GM21737 (cell line): ENCODE measurements around the gene ARID2.

Source experiments
- ATAC-seq: cut with Tn5 transposase; IDR thresholded peaks from one replicate; pipeline ENCODE4 v1.9.1; 2021; ENCODE audit warnings: mild to moderate bottlenecking, moderate library complexity; ENCODE audit not compliant: unreplicated experiment

The ARID2 gene

GRCh38 chr12:45850302-45850701 lies 120.8 kb downstream of the ARID2 start:
- no peak for ATAC-seq

- ATAC-seq, result no peak
These were observed 123.0 kb downstream of the ARID2 start for GRCh38 chr12:45852508-45852907.

- ATAC-seq, result no peak
These were observed 124.0 kb downstream of the ARID2 start for GRCh38 chr12:45853550-45853949.

GRCh38 chr12:45863332-45863731 lies 133.8 kb downstream of the ARID2 start:
- no peak for ATAC-seq

GRCh38 chr12:45866299-45866698 lies 136.8 kb downstream of the ARID2 start:
- ATAC-seq, result no peak

- ATAC-seq, result no peak
These were observed 142.9 kb downstream of the ARID2 start for GRCh38 chr12:45872446-45872845.

- no peak for ATAC-seq
These were observed 147.6 kb downstream of the ARID2 start for GRCh38 chr12:45877069-45877468.

GRCh38 chr12:45878630-45879255 lies 149.2 kb downstream of the ARID2 start:
- ATAC-seq, result no peak

- ATAC-seq, result no peak
These were observed 149.9 kb downstream of the ARID2 start for GRCh38 chr12:45879363-45879895.

- no peak for ATAC-seq
These were observed 151.0 kb downstream of the ARID2 start for GRCh38 chr12:45880533-45880932.

GRCh38 chr12:45883187-45883586 lies 153.7 kb downstream of the ARID2 start:
- no peak for ATAC-seq

- ATAC-seq, result no peak
These were observed 157.2 kb downstream of the ARID2 start for GRCh38 chr12:45886685-45887084.

GRCh38 chr12:45887544-45887943 lies 158.0 kb downstream of the ARID2 start:
- ATAC-seq, result no peak

- ATAC-seq, result no peak
These were observed 160.8 kb downstream of the ARID2 start for GRCh38 chr12:45890276-45890675.

GRCh38 chr12:45893240-45893639 lies 163.7 kb downstream of the ARID2 start:
- no peak for ATAC-seq

- ATAC-seq, result no peak
These were observed 166.5 kb downstream of the ARID2 start for GRCh38 chr12:45895961-45896360.

GRCh38 chr12:45898094-45898493 lies 168.6 kb downstream of the ARID2 start:
- no peak for ATAC-seq

- peak; percentile 82 for ATAC-seq
These were observed 178.4 kb downstream of the ARID2 start for GRCh38 chr12:45907955-45908354.

GRCh38 chr12:45909041-45909713 lies 179.7 kb downstream of the ARID2 start:
- ATAC-seq, result no peak

GRCh38 chr12:45912774-45913173 lies 183.3 kb downstream of the ARID2 start:
- no peak for ATAC-seq

- no peak for ATAC-seq
These were observed 184.1 kb downstream of the ARID2 start for GRCh38 chr12:45913631-45914030.

GRCh38 chr12:45914090-45914489 lies 184.6 kb downstream of the ARID2 start:
- no peak for ATAC-seq
